H4 (cell line): ENCODE data around the gene CHCT1. TPM values are rescaled to one million over a fixed set of nuclear protein-coding genes. Genes with fewer than 3 reads are reported as not detected.
"Not testable (repeated sequence)": the region's sequence is repeated elsewhere in the genome, so short reads cannot be mapped to it uniquely, and the experiment has no call there.

Experiments used
- DNase-seq: peaks from one replicate; pipeline ENCODE4 v3.0.0-alpha.2; 2015; ENCODE audit warnings: low spot score
- total RNA-seq: library from RNA; depleted of rRNA; stranded (reverse); fragments of >200 nt; shearing (Covaris generic); gene quantifications from 2 replicates; pipeline ENCODE4 v1.2.3, GENCODE V29; 2014

The CHCT1 gene
- total RNA-seq, 1 experiment from 2014 or later = not detected

- DNase-seq = no peak
These were observed 23.9 kb upstream of the CHCT1 start for GRCh38 chr17:60398227-60398959.

DNA sequence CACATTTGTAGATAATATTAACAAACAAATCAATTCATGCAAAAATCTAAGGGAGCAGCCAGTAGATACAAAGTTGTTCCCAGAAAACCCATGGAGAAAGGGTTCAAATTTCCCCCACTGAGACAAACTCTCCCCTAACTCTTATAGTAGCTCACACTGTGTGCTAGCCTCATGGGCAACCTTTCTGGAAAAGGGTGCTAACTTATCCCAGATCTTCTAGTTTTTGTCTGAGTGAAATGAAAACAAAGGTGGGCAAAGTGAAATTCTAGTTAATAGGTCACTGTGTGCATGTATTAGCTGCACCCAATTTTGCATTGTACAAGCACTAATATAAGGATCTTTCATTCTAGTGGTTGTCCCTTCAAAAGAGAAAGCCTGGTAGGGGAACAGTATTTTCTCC lies 20.5 kb upstream of the CHCT1 start:
- no peak for DNase-seq

- DNase-seq = no peak
These were observed 18.8 kb upstream of the CHCT1 start for GRCh38 chr17:60403523-60403810.

- DNase-seq = no peak
These were observed 18.3 kb upstream of the CHCT1 start for GRCh38 chr17:60403962-60404361.

DNA sequence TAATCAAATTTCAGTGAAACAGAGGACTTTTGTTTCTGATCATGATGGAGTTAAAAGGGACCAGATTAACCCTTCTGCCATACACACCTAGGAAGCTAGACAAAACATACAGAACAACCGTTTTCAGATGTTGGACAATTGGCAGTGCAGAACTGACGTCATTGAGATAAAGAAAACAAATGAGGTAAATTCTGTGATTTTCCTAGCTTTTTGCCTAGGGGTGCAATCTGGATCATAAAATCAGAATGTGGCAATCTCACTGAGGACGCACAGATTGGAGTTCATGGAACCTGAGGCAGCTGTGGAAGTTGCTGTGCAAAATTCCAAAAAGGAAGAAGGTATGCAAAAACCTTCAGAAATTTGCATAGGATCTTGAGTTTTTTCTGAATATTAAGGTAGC lies 15.4 kb upstream of the CHCT1 start:
- no peak for DNase-seq

GRCh38 chr17:60410001-60410400 lies 12.3 kb upstream of the CHCT1 start:
- no peak for DNase-seq

DNA sequence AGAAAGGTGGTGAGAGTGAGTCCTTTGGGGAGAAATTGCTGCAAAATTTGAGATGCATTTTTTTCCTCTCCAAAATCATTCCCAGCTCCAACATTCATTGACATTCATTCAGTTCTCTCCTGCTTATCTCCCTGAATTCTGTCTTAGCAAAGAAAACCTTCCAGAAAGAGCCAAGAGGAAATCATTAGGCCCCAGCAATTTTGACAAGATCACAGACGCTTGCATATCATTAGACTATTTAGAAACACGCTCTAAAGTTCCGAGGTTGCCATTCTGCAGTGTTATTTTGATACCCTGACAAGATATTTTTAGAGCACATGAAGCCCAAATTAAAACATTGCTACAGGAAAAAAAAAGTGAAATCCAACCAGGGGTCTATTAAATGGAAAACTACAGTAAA lies 9.6 kb upstream of the CHCT1 start:
- no peak for DNase-seq

DNA sequence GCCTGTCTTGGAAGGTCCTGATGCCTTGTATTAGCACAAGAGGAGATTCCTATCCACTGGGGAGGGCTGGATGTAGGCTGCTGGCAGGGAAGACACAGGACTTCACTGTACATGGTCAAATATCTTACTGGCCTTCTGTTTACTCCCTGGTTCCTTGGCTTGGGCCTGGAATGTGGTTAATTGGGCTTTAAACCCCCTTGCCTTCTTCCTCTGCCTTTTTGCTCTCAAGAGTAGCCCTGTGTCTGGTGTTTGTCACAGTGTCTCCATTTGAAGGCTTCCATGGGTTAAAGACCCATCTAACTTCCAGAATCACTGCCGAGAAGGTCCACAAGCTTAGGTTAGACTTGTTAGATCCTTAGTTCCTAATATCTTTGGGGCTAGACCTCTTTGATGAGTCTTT lies 7.1 kb upstream of the CHCT1 start:
- DNase-seq = no peak

GRCh38 chr17:60416368-60416925 lies 5.8 kb upstream of the CHCT1 start:
- DNase-seq = no peak

DNA sequence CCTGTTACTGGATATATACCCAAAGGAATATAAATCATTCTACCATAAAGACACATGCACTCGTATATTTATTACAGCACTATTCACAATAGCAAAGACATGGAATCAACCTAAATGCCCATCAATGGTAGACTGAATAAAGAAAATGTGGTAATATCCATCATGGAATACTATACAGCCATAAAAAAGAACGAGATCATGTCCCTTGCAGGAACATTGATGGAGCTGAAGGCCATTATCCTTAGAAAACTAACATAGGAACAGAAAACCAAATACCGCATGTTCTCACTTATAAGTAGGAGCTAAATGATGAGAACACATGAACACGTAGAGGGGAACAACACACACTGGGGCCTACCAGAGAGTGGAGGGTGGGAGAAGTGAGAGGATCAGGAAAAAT lies 3.3 kb upstream of the CHCT1 start:
- not testable (repeated sequence) for DNase-seq

DNA sequence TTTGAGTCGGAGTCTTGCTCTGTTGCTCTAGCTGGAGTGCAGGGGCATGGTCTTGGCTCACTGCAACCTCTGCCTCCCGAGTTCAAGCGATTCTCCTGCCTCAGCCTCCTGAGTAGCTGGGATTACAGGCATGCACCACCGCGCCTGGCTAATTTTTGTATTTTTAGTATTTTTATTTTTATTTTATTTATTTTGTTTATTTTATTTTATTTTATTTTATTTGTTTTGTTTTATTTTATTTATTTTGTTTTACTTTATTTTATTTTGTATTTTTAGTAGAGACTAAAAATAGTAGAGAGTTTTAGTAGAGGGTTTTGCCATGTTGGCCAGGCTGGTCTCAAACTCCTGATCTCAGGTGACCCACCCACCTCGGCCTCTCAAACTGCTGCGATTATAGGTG lies 2.4 kb upstream of the CHCT1 start:
- not testable (repeated sequence) for DNase-seq

DNA sequence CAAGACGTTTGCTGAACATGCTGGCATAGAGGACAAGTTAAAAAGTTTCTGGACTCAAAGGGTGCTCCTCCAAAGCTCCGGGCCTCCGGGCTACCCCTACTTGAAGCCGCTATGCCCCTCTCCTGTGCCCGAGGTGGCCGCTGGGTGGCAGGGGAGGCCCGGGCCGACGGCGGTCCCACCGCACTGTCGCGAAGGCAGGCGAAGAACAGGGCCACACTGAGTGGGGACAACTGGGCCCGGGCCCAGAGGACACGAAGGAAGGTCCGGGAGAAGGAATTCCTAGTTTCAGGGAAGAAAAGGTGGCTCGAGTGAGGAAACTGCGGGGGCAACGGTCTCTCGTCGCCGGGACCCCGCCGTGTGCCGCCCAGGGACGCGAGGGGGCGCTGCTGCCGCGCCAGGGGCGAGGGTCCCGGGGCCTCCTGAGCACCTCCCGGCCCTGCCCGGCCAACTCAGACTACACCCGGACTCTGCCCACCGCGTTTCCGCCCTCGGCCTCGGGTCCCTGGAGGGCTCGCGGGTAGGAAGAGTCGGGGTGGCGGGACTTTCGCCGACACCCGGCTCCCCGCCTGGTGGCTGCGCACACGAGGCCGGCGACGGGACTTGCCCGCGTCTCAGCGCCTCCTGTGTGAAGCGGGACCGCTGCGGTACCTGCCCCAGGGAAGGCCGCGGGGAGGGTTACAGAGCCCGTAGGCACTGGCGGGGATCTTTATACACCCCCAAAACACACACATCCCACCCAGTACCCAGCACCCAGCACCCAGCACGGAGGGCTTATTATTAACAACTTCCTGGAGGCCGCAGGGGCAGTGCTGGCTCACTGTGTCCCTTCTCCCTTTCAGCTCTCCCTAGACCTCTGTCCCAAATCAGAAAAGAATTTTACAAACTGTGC lies 772 bp upstream of the CHCT1 start:
- no peak for DNase-seq

GRCh38 chr17:60423865-60424264 lies 1.6 kb downstream of the CHCT1 start:
- DNase-seq = no peak

GRCh38 chr17:60425626-60426025 lies 3.3 kb downstream of the CHCT1 start:
- DNase-seq = no peak

DNA sequence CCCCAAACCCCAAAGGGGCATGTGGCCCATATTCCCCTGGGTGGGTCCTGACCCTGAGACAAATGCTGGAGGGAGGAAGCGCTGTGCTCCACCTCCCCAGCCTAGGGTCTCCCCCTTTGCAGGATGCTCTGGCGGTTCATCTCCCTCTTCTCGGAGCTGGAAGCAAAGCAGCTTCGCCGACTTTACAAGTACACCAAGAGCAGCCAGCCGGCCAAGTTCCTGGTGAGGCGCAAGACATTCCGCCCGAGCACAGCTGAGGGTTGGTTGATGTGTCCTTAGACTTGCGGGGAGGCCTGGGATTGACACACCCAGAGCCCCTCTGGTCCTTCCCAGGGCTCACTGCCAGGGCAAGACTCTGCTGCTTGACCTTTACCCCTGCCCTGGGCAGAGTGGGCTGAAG lies 4.3 kb downstream of the CHCT1 start:
- no peak for DNase-seq

- DNase-seq = not testable (repeated sequence)
These were observed 6.2 kb downstream of the CHCT1 start for GRCh38 chr17:60428491-60428890.

DNA sequence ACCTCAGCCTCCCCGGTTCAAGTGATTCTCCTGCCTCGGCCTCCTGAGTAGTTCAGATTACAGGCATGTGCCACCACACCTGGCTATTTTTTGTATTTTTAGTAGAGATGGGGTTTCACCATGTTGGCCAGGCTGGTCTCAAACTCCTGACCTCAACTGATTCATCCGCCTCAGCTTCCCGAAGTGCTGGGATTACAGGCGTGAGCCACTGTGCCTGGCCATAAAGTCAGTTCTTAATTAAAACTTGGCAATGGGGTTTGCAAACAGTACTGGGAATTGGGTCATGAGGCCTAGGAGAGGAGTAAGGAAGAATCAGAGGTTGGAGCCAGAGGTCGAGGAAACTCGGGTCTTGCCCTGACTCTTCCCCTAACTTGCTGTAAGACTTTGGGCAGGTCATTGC lies 8.3 kb downstream of the CHCT1 start:
- DNase-seq = not testable (repeated sequence)

DNA sequence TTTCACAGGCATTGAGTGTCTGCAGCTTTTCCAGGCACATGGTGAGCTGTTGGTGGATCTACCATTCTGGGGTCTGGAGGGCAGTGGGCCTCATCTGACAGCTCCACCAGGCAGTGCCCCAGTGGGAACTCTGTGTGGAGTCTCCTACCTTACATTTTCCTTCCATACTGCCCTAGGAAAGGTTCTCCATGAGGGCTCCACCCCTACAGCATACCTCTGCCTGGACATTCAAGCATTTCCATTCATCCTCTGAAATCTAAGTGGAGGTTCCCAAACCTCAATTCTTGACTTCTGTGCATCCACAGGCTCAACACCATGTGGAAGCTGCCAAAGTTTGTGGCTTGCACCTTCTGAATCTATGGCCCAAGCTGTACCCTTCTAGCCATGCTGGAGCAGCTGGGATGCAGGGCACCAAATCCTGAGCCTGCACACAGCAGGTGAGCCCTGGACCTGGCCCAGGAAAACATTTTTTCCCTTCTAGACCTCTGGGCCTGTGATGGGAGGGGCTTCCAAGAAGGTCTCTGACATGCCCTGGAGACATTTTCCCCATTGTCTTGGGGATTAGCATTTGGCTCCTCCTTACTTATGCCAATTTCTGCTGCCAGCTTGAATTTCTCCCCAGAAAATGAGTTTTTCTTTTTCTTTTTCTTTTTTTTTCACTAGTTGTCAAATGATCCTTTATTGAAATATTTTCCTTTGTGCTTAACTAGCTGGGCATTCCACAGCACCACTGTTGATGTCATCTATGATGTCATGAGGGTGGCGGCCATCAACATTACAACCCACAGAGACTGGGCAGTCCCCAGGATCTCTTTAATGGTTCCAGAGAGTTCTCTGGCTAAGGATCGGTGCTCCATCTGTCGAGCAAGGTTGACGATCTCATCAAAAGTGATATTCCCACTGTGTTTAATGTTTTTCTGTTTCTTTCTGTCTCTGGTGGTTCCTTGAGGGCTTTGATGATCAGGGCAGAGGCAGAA lies 11.0 kb downstream of the CHCT1 start:
- not testable (repeated sequence) for DNase-seq

DNA sequence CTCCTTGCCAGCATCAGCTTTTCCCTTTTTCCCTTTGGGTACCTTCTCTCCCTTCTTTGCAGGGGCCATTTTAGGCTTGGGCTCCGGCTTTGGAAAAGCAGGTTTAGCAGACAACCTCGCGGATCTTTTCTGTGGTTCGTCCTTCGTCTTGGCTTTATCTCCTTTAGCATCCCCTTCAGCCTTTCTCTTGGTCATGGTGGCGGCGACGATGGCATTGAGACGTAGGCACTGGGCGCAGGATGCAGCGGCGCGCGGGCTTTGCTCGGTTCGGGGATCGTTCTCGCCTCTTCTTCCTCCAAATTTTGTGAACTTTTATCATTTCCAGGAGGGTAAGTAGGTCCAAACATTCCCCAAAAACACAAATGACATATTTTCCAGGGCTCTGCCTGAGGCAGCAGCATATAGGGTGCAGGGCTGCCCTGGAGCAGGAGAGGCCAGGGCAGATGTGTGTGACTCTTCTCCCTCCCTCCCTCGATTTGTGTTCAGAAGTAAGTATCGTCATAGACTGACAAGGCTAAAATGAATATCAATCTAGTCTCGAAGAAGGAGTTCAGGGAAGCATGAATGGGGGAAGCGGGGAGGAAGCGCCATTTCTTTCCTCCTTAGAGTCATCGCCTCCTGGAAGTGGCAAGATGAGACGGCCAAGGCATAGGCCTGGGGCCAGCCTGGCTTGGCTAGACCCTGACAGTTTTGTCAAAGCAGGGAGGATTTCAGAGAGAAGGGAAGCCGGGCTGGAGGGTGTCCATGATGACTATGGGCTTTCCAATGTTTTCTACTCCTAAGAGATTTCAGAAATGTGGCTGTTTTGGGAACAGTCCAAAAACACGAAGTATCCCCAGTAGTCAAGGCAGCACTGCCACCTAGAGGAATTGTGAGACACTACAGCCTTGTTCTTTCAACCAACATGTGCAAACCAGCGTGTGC lies 13.2 kb downstream of the CHCT1 start:
- DNase-seq = peak; percentile 88

- no peak for DNase-seq
These were observed 14.4 kb downstream of the CHCT1 start for GRCh38 chr17:60436676-60437075.

GRCh38 chr17:60439501-60439900 lies 17.2 kb downstream of the CHCT1 start:
- DNase-seq = no peak
